HG02610 (cell line): ENCODE results near the gene NTHL1.

Experiments
- ATAC-seq: cut with Tn5 transposase; IDR thresholded peaks from one replicate; pipeline ENCODE4 v1.9.1; 2021; ENCODE audit warnings: mild to moderate bottlenecking, moderate library complexity; ENCODE audit not compliant: unreplicated experiment

Gene NTHL1

GRCh38 chr16:2031081-2031577, 16.5 kb downstream of the NTHL1 start:
- ATAC-seq, result no peak

GRCh38 chr16:2030036-2030435, 17.6 kb downstream of the NTHL1 start:
- no peak for ATAC-seq

DNA sequence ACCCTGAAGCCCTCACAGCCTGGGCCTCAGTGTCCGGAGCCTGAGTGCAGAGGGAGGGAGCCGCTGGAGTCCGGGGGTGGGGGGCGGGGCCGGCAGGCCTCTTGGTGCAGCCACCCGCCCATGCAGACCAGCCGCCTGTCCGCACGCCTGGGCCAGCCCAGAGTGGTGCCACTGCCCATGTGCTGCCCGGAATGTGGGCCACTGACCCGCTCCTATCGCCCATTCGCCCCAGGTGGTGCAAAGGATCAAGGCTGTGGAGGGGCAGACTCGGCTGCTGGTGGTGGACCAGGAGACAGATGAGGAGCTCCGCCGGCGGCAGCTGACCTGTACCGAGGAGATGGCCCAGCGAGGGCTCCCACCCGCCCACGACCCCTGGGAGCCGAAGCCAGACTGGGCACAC, 18.3 kb downstream of the NTHL1 start:
- ATAC-seq, result no peak

DNA sequence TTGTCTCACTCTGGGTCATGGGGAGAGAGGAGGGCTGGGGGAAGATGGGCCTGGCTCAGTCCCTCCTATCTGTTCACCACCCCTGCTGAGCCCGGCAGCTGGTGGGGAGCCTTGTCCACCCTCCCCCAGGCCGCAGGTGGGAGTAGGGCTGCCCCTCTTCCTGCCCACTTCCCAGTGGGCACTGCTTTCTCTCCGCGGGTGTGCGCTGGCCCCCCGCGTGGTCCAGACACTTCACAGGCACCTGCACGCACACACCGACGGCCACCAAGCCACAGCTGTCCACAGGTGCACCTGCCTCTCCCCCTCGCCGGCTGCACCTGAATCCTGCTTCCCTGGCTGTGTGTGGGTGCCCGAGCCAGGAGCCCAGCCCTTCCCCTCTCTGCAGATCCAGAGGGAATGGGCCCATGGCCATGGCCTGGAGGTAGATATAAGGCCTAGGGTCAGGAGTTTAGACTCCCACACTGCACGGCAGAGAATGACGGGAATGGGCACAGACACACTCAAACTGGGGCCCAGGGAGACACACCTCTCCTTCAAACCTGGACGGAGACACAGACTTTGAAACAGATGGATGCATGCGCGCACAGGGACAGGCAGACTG, 18.9 kb downstream of the NTHL1 start:
- no peak for ATAC-seq

- no peak for ATAC-seq
These were observed 19.5 kb downstream of the NTHL1 start for GRCh38 chr16:2028146-2028545.

GRCh38 chr16:2027024-2028010, 20.3 kb downstream of the NTHL1 start:
- no peak for ATAC-seq

DNA sequence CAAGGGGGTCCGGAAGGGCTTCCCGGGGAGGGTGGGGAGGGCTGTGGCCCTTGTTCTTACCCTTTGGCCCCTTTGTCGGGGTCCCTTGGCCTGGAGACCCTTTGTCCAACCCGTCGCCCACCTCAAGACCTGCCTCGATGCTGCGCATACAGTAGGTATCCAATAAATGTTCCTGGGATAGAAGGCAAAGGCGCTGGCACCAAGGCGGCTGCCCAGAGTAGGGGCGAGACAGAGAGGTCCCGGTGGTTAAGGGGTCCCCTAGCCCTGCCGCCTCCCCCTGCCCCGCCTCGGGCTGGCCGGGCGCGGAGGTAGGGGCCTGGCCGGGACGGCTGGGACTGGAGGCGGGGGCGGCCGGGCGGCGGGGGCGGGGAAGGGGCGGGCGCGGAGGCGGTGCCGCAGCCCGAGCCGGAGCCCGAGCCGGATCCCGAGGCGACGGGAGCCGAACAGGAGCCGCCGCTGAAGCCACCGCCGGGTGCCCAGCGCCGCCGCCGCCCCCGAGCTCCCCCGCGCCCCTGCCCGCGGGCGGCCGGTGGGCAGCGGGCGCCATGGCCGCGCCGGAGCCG, 21.1 kb downstream of the NTHL1 start, which contains the start of gene NHERF2:
NHERF2 (plus strand) TSS at position 442 of the 563 bp plus-strand sequence; CDS start at position 546, 104 bp downstream.
- ATAC-seq, result no peak

- ATAC-seq, result no peak
These were observed 21.7 kb downstream of the NTHL1 start for GRCh38 chr16:2025878-2026460.

DNA sequence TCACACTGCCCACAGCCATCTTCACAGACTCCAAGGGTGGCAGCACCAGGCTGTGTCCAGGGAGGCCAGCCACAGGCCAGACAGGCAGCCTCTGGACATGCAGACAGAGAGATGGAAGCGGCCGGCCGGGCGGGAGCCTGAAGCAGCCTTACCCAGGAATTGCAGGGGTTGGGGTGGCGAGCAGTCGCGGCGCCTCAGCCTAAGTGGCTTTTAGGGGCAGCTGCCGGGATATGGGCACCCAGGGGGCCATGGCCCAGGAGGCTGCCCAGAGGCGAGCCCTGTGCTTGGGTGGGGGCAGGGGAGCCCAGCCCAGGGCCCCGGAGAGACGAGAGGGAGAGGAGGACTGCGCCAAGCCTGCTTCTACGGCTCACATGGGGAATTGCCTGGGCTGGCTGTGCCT, 22.4 kb downstream of the NTHL1 start:
- no peak for ATAC-seq

DNA sequence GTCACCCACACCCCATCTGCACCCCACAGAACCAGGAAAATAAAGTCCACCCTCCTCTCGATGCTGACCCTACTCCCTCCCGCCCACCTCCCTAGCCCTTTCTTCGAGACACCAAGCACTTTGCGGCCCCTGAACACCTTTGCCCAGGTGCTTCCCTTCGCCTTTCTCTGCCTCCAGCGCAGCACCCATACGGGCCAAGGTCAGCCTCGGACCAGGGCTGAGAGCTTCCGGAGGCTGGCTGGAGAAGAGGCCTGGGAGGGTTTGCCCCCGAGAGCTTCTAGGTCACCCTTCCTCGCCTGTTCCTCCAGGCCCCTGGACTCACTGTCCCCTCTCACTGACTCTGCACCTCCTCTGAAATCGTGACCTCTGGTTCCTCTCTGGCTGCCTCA, 23.6 kb downstream of the NTHL1 start:
- ATAC-seq, result no peak

DNA sequence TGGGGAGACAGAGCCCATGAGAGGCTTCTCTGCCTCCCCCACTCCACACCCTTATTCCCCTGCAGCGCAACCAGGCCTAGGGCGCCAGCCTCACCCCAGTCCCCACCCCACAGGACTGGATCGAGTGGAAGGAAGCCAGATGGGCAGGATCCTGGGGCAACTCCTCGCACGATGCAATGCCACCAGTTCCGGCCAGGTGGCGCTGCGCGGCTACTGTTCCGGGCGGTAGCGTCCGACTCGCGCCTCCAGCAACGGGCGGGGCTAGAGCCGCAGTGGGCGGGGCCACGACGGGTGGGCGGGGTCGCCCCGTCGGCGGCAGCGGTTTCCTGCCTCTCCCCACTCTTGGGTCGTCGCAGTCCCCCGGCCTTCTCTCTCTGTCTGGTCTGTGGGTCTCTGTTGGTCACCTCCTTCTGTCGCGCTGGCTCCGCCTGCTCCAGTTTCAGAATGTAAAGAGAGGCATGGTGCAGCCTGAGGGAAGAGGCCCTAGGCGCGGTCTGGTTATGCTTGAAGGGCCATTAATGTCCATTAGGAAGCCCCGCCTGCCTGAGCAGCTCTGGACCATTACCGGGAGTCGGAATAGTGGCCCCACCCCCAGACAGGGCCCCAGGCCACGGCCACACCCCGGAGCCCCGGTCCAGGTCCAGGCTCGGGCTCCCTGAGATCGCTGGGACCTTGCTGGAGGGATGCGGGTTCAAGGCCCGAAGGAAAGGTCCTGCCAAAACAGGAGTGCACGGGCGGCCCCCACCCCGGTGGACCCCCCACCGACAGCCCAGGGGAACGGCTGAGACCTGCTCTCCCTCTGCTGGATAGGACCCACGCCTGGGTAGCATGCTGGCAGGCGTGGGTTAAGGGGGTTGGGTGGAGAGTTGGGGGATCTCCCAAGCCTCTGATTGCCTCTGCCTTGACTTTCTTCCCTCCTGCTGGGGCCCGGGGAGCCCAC, 24.3 kb downstream of the NTHL1 start:
- ATAC-seq, result no peak

DNA sequence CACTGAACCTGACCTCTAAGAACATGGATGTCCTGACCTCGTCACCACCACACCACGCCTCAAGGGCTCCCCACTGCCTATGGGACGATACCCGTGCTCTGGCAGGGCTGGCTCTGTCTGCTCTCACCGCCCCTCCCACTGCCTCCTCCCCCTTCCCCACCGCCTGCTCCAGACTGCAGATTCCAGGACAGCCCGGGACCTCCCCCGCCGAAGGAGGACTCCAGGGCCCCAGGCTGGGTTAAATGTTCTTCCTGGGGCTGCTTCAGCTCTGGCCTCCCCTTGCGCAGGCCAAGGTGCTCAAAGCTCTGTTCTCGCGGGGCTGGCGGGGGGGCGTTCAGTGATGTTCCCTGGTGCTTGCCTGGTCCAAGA, 24.9 kb downstream of the NTHL1 start:
- no peak for ATAC-seq

GRCh38 chr16:2019921-2020831, 27.5 kb downstream of the NTHL1 start:
- ATAC-seq, result no peak

GRCh38 chr16:2019518-2019920, 28.1 kb downstream of the NTHL1 start, which contains the start of gene NPW:
NPW (plus strand) TSS chr16:2019785.
- no peak for ATAC-seq

- ATAC-seq, result no peak
These were observed 31.2 kb downstream of the NTHL1 start for GRCh38 chr16:2016407-2016922.

DNA sequence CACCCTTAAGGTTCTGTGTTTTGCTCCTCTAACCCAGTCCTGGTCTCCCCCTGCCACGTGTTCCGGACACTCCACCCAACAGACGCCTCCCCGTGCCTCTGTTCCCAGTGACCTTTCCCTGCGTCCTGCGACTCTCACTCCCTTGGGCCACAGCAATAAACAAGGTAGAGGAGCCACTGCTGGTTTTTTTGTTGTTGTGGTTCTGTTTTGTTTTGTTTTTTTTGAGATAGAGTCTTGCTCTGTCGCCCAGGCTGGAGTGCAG, 31.8 kb downstream of the NTHL1 start:
- ATAC-seq, result no peak

- ATAC-seq, result no peak
These were observed 32.3 kb downstream of the NTHL1 start for GRCh38 chr16:2015117-2015946.

GRCh38 chr16:2013527-2013926, 34.1 kb downstream of the NTHL1 start:
- no peak for ATAC-seq
